GM20431 (cell line): Measurements from ENCODE around the gene SLC16A5.
"Not testable (repeated sequence)": the region's sequence is repeated elsewhere in the genome, so short reads cannot be mapped to it uniquely, and the experiment has no call there.

Experiments
- in situ Hi-C: fragments of 300-500 bp; cut with MseI, MboI; formaldehyde crosslinking; loops from one replicate; pipeline ENCODE4 v1.15.0; 2020; ENCODE audit warnings: low sequenced_read_pairs; ENCODE audit not compliant: unreplicated experiment

SLC16A5 gene

GRCh38 chr17:75130632-75131277 is 43.0 kb downstream of the SLC16A5 start:
- in situ Hi-C loops: no loop called here

- in situ Hi-C loops: no loop called here
These were observed 43.7 kb downstream of the SLC16A5 start, which contains the start of gene NT5C for GRCh38 chr17:75131278-75132017. Gene NT5C, minus strand, starts transcription at chr17:75131742. Its CDS starts 35 bp downstream, at chr17:75131707.

GRCh38 chr17:75132018-75133000 is 44.6 kb downstream of the SLC16A5 start:
- in situ Hi-C loops: not testable (repeated sequence)

- in situ Hi-C loops: no loop called here
These were observed 45.2 kb downstream of the SLC16A5 start for GRCh38 chr17:75133001-75133400.

GRCh38 chr17:75133607-75134347 is 46.0 kb downstream of the SLC16A5 start:
- in situ Hi-C loops: not testable (repeated sequence)

- in situ Hi-C loops: no loop called here
These were observed 47.7 kb downstream of the SLC16A5 start for GRCh38 chr17:75135452-75135851.

GRCh38 chr17:75135946-75136345 is 48.2 kb downstream of the SLC16A5 start:
- in situ Hi-C loops: no loop called here

- in situ Hi-C loops: not testable (repeated sequence)
These were observed 50.0 kb downstream of the SLC16A5 start for GRCh38 chr17:75137762-75138161.

- in situ Hi-C loops: no loop called here
These were observed 50.8 kb downstream of the SLC16A5 start for GRCh38 chr17:75138519-75138918.

GRCh38 chr17:75142236-75142971 is 54.6 kb downstream of the SLC16A5 start:
- in situ Hi-C loops: no loop called here

- in situ Hi-C loops: no loop called here
These were observed 57.2 kb downstream of the SLC16A5 start for GRCh38 chr17:75144816-75145512.

- in situ Hi-C loops: no loop called here
These were observed 58.8 kb downstream of the SLC16A5 start for GRCh38 chr17:75146592-75146991.

GRCh38 chr17:75147878-75148546 is 60.3 kb downstream of the SLC16A5 start:
- in situ Hi-C loops: no loop called here

- in situ Hi-C loops: no loop called here
These were observed 64.2 kb downstream of the SLC16A5 start for GRCh38 chr17:75151930-75152329.

- in situ Hi-C loops: no loop called here
These were observed 64.8 kb downstream of the SLC16A5 start for GRCh38 chr17:75152523-75152921.

GRCh38 chr17:75152922-75153779 is 65.4 kb downstream of the SLC16A5 start:
- in situ Hi-C loops: no loop called here

- in situ Hi-C loops: no loop called here
These were observed 66.0 kb downstream of the SLC16A5 start for GRCh38 chr17:75153780-75154194.
